ENCODE measurements around the gene ALK.

DNA sequence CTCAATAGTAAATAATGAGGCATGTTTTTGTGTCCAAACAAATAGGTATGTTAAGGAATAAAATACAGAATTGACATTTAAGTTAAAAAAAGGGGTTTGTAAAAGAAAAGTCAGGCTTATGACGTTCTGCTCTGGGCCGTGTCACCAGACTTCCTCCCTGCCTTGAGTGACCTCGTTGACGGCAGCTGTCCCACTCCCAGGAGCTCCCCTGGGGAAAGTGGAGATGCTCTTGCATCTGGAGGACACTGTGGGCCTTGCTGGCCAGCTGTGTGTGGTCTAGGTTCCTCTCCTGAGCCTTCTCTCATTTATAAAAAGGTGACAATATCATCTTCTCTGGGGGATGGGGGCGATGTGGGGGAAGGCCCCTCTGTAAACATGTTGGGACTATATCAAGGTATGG lies 609.9 kb downstream of the ALK start:
- TF ChIP-seq, protein P1, sequence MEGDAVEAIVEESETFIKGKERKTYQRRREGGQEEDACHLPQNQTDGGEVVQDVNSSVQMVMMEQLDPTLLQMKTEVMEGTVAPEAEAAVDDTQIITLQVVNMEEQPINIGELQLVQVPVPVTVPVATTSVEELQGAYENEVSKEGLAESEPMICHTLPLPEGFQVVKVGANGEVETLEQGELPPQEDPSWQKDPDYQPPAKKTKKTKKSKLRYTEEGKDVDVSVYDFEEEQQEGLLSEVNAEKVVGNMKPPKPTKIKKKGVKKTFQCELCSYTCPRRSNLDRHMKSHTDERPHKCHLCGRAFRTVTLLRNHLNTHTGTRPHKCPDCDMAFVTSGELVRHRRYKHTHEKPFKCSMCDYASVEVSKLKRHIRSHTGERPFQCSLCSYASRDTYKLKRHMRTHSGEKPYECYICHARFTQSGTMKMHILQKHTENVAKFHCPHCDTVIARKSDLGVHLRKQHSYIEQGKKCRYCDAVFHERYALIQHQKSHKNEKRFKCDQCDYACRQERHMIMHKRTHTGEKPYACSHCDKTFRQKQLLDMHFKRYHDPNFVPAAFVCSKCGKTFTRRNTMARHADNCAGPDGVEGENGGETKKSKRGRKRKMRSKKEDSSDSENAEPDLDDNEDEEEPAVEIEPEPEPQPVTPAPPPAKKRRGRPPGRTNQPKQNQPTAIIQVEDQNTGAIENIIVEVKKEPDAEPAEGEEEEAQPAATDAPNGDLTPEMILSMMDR (IDR thresholded peaks at IDR 0.05): no peak
- TF ChIP-seq POLR2A (IDR thresholded peaks at IDR 0.05): no peak
